ENCODE data around the gene GPR137B.

DNA sequence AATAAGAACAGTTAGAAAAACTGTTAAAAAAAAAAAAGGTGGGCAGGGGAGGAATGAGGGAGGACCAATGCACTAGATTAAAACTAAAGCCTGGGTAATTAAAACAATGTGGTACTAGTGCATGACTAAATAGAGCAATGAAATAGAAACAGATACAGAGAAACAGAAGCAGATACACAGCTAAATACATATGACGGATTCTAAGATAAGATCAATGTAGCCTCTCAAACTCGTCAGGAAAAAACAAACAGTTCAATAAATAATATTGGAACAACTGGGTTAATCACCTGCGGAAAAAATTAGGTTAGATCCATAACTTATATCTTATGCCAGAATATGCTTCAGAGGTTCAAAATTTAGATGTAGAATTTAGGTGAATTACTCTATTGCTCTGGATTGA is 71.2 kb downstream of the GPR137B start:
- TF ChIP-seq, protein P1, sequence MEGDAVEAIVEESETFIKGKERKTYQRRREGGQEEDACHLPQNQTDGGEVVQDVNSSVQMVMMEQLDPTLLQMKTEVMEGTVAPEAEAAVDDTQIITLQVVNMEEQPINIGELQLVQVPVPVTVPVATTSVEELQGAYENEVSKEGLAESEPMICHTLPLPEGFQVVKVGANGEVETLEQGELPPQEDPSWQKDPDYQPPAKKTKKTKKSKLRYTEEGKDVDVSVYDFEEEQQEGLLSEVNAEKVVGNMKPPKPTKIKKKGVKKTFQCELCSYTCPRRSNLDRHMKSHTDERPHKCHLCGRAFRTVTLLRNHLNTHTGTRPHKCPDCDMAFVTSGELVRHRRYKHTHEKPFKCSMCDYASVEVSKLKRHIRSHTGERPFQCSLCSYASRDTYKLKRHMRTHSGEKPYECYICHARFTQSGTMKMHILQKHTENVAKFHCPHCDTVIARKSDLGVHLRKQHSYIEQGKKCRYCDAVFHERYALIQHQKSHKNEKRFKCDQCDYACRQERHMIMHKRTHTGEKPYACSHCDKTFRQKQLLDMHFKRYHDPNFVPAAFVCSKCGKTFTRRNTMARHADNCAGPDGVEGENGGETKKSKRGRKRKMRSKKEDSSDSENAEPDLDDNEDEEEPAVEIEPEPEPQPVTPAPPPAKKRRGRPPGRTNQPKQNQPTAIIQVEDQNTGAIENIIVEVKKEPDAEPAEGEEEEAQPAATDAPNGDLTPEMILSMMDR (IDR thresholded peaks at IDR 0.05; ENCODE audit: poor library complexity, severe bottlenecking), result no peak
- no peak for TF ChIP-seq RAD21 (conservative IDR thresholded peaks at IDR 0.05)
- TF ChIP-seq SMC3 (conservative IDR thresholded peaks at IDR 0.05; ENCODE audit: poor library complexity), result no peak
- TF ChIP-seq TAF1 (IDR thresholded peaks at IDR 0.05; ENCODE audit: low read depth), result no peak
- TF ChIP-seq EP300 (conservative IDR thresholded peaks at IDR 0.05; ENCODE audit: poor library complexity, severe bottlenecking), result no peak
- TF ChIP-seq, protein P2, sequence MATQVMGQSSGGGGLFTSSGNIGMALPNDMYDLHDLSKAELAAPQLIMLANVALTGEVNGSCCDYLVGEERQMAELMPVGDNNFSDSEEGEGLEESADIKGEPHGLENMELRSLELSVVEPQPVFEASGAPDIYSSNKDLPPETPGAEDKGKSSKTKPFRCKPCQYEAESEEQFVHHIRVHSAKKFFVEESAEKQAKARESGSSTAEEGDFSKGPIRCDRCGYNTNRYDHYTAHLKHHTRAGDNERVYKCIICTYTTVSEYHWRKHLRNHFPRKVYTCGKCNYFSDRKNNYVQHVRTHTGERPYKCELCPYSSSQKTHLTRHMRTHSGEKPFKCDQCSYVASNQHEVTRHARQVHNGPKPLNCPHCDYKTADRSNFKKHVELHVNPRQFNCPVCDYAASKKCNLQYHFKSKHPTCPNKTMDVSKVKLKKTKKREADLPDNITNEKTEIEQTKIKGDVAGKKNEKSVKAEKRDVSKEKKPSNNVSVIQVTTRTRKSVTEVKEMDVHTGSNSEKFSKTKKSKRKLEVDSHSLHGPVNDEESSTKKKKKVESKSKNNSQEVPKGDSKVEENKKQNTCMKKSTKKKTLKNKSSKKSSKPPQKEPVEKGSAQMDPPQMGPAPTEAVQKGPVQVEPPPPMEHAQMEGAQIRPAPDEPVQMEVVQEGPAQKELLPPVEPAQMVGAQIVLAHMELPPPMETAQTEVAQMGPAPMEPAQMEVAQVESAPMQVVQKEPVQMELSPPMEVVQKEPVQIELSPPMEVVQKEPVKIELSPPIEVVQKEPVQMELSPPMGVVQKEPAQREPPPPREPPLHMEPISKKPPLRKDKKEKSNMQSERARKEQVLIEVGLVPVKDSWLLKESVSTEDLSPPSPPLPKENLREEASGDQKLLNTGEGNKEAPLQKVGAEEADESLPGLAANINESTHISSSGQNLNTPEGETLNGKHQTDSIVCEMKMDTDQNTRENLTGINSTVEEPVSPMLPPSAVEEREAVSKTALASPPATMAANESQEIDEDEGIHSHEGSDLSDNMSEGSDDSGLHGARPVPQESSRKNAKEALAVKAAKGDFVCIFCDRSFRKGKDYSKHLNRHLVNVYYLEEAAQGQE (IDR thresholded peaks at IDR 0.05; ENCODE audit: borderline replicate concordance), result no peak
- no peak for TF ChIP-seq POLR2AphosphoS5 (IDR thresholded peaks at IDR 0.05)
- no peak for TF ChIP-seq MXI1 (conservative IDR thresholded peaks at IDR 0.05; ENCODE audit: poor library complexity, severe bottlenecking)
- TF ChIP-seq EZH2 (IDR thresholded peaks at IDR 0.05; ENCODE audit: borderline replicate concordance, insufficient read depth, low read length, poor library complexity, severe bottlenecking), result no peak
